Mucosa of descending colon (tissue), 3 donors: ENCODE data around the gene LCP2. TPM values are rescaled to one million over a fixed set of nuclear protein-coding genes. Genes with fewer than 3 reads are reported as not detected.

Experiments
- ATAC-seq: fragments of 200-7000 bp; cut with Tn5 transposase; one replicate; pipeline ENCODE4 v1.9.1; 2020; ENCODE audit warnings: mild to moderate bottlenecking, moderate library complexity
- DNase-seq, 3 donors: peaks; one replicate each; pipeline ENCODE4 v3.0.0-alpha.2; 2020
- H3K36me3 ChIP-seq: fragments of 200-600 bp; one replicate; pipeline ENCODE4 v1.8.0; 2021; ENCODE audit warnings: low read depth, mild to moderate bottlenecking
- H3K4me1 ChIP-seq: fragments of 200-600 bp; one replicate; pipeline ENCODE4 v1.8.0; 2021; ENCODE audit warnings: low read depth, mild to moderate bottlenecking
- H3K4me3 ChIP-seq: fragments of 200-600 bp; one replicate; pipeline ENCODE4 v1.8.0; 2021; ENCODE audit warnings: mild to moderate bottlenecking
- H3K9me3 ChIP-seq: fragments of 200-600 bp; one replicate; pipeline ENCODE4 v1.8.0; 2021; ENCODE audit warnings: mild to moderate bottlenecking
- CTCF ChIP-seq: fragments of 200-600 bp; IDR thresholded peaks from one replicate; pipeline ENCODE4 v1.8.0; 2022; ENCODE audit warnings: antibody characterized with exemption, mild to moderate bottlenecking
- intact Hi-C, 2 donors: fragments of 100-400 bp; cut with DNase I in 1 of 2; cut with micrococcal nuclease in 1 of 2; formaldehyde crosslinking; loops; one replicate each; pipeline versions ENCODE4 v1.11.0 to v1.11.1; 2022; cut with DNase I, micrococcal nuclease
- total RNA-seq, 3 donors: library from RNA; stranded (reverse); fragmentation: NEBNext Ultra II Directional in 2 of 3; extraction: Animal tissue kit (Norgen Biotek cat#: 25700) in 2 of 3; gene quantifications; one replicate each; pipeline versions ENCODE4 v1.2.1 to v1.2.4, GENCODE V29; 2021 to 2023
- donor health status: DM: no; HTN: no; CAD: no; lungs with moderate emphysema.
- donor health status: DM: no; HTN: no; CAD: no.
- donor health status: DM: no; HTN: yes; CAD: no.

LCP2 gene
- total RNA-seq, 3 donors from 2014 or later: 13.5 to 24.5 (median 22.9) TPM

GRCh38 chr5:170336065-170336464 lies 38.5 kb upstream of the LCP2 start:
- Histone ChIP-seq H3K9me3 (no peaks in the 10 kb centered on the region), H3K36me3 (no peaks in the 10 kb centered on the region), H3K4me1 (no peaks in the 10 kb centered on the region), H3K4me3 (no peak overlapping the region)
- DNase-seq: no peak
- intact Hi-C loops: loop anchor here in 1 of 2 donors (10.0 kb wide), 1 partner anchor 61 kb away; no protein-coding TSS in a partner anchor
- no peak for TF ChIP-seq CTCF
- no peak for ATAC-seq

- Histone ChIP-seq H3K9me3 (no peaks in the 10 kb centered on the region), H3K36me3 (no peaks in the 10 kb centered on the region), H3K4me3 (no peak overlapping the region), H3K4me1 (no peaks in the 10 kb centered on the region)
- no peak for ATAC-seq
- intact Hi-C loops: loop anchor here in 1 of 2 donors (10.0 kb wide), 1 partner anchor 60 kb away; no protein-coding TSS in a partner anchor
- no peak for DNase-seq
- TF ChIP-seq CTCF: no peak
Measured at GRCh38 chr5:170334626-170335025, 37.0 kb upstream of the LCP2 start.

- H3K4me1 ChIP-seq: no peaks in the 10 kb centered on the region
- intact Hi-C loops: loop anchor here in 1 of 2 donors (10.0 kb wide), 1 partner anchor 59 kb away; no protein-coding TSS in a partner anchor
- H3K4me3 ChIP-seq: no peak overlapping the region
- DNase-seq (peak in 2 of 3 donors; percentile 26 to 65), ATAC-seq (peak; percentile 48)
- no peaks in the 10 kb centered on the region for H3K36me3 ChIP-seq
- no peaks in the 10 kb centered on the region for H3K9me3 ChIP-seq
- no peak for TF ChIP-seq CTCF
Measured at GRCh38 chr5:170333161-170333910, 35.8 kb upstream of the LCP2 start.

- no peak for TF ChIP-seq CTCF
- intact Hi-C loops: loop anchor here in 1 of 2 donors (10.0 kb wide), 1 partner anchor 57 kb away; no protein-coding TSS in a partner anchor
- Histone ChIP-seq H3K9me3 (no peaks in the 10 kb centered on the region), H3K4me1 (no peaks in the 10 kb centered on the region), H3K36me3 (no peaks in the 10 kb centered on the region), H3K4me3 (no peak overlapping the region)
- ATAC-seq (no peak), DNase-seq (no peak)
Measured at GRCh38 chr5:170332058-170332457, 34.5 kb upstream of the LCP2 start.

- no peak for TF ChIP-seq CTCF
- Histone ChIP-seq H3K36me3 (no peaks in the 10 kb centered on the region), H3K4me3 (no peak overlapping the region), H3K4me1 (no peaks in the 10 kb centered on the region), H3K9me3 (no peaks in the 10 kb centered on the region)
- ATAC-seq: no peak
- DNase-seq: no peak
- intact Hi-C loops: loop anchor here in 1 of 2 donors (10.0 kb wide), 1 partner anchor 56 kb away; no protein-coding TSS in a partner anchor
Measured at GRCh38 chr5:170330568-170331054, 33.0 kb upstream of the LCP2 start.
